ENCODE results near the gene RAD9A.

RAD9A gene

DNA sequence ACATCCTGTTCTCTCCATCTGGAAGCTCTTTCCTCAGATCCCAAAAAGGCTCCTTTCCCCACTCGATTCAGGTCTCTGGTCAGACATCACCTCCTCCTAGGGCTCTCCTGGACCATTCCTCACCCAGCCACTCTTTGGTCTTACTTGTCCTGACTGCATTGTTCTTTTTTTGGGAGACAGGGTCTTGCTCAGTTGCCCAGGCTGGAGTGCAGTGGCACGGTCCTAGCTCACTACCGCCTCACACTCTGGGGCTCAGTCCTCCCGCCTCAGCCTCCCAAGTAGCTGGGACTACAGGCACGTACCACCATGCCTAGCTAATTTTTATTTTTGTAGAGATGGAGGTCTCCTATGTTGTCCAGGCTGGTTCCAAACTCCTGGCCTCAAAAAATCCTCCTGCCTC lies 53.7 kb downstream of the RAD9A start:
- no peak for DNase-seq

Measured in AML-193 (cell line).